ENCODE results near the gene DPEP3.
A peak's percentile ranks its signal among the peaks of the same experiment; 100 is the strongest.

Gene DPEP3

DNA sequence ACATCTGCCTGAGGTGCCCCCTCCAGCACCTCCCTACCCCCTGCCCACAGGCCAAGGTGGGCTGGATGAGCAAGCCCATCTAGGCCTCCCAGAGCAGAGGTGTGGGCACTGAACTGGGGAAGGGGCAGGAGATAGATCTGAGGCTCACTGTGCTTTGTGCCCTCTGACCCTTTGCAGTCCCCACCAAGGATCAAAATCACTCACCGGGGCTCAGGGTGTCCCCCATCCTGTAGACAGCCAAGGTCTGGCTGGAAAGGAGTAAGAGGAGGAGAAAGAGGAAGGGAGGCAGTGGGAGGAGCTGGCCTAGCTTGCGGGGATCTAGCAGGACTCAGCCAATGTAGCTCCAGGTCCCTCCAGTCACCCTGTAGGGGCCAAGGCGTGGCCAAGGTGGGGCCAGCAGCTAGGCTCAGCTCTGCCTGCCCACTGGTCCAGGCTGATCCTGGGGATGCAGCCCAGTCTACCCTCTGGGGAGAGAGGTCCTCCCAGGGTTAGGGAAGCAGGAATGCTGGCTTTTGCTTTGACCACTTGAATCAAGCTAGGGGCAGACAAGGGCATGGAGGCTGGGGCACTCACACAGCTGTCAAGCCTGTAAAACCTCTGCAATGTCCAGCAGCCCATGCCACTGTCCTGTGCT lies 13.6 kb downstream of the DPEP3 start:
- DNase-seq, result no peak

DNA sequence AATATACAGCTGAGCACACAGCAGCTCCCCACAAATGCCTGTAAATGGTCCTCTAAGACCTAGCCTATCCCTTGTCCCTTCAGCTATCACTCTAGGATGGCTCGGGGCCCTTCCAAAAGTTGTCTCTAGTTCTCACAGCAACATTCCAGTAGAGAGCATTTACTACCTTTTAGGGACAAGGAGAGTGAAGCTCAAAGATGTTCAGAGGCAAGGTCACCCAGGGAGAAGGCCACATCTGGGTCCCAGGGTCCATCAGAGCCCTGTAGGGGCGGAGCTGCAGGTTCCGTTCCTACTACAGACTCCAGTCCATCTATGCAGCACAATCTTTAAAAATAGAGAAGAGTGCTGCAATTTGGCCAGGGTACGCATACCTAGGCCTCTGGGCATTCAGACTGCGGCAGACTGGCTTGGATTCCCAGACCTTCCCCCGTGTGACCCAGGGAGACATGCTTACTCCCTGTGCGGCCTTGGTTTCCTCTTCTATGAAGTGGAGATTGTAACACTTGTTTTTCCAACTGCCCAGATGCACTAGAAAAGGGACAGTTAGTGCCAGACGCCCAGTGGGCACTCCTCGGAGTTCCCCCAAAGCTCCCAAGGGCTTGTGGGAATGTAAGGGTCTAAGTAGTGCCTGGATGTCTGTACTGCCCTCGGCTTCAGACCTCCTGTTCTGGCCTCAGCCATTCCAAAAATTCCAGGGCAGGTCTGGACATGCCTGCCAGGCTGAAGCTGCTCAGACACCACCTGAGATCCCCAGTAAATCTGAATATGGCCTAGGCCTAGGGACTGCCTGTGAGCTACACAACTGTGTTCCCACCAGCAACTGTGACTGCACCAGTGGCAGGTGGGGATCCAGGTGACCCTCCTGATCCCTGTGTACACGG lies 14.4 kb downstream of the DPEP3 start:
- DNase-seq, result no peak

GRCh38 chr16:67964477-67965131 lies 15.7 kb downstream of the DPEP3 start:
- DNase-seq, result no peak

- DNase-seq, result no peak
Measured at GRCh38 chr16:67963662-67964321, 16.5 kb downstream of the DPEP3 start.

DNA sequence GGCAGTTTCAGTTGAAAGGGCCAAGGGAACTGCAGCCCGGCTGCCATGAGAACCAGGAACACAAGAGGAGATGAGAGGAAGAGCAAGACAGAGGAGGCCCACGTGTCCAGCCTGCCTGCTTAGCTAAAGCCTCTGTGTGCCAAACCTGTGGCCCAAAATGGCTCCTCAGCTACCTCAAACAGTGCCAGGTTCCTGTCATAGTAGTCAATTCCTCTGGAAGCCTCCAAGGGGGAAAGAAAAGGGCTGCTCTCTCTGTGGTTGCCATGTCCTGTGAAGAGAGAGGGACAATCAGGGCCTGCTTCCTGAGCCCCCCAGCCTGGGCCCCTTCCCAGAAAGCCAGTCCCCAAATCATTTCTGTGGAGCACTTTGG lies 17.0 kb downstream of the DPEP3 start:
- no peak for DNase-seq

DNA sequence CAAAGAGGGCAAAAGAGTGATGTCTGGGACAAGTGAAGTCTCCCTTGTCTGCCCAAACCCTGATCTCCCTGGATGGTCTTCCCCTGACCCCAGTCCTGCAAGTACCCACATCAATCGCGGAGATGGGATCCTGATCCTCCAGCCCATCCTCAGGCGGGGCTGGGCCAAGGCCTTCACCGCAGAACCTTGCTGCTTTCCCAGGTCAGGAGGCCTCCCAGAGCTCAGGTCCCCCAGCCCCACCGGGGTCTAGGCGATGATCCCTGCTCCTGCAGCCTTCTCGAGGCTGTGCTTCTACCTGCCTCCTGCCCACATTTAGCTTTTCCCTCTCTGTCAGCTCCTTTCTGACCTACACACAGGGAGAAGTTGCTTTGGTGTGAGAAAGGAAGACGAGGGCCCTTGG lies 18.2 kb downstream of the DPEP3 start:
- DNase-seq, result no peak

DNA sequence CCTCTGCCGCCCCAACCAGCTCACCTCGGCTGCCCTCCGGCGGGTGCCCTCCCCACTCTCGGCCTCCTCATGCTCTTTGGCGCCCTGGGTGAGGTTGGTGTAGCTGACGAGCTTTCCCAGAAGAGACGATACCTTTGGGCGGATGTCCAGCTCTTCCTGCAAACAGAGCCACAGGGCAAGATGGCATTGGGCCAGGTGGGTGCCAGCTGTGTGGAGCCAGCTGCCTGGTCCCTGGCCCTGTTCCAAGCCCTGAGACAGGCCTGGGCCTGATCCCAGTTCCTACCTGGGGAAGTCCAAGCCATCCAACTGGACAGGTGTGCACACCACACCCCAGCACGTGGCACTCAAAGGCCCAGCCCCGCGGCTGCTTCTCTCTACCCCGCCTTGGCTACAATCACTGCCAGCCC lies 18.7 kb downstream of the DPEP3 start:
- peak; percentile 89 for DNase-seq

DNA sequence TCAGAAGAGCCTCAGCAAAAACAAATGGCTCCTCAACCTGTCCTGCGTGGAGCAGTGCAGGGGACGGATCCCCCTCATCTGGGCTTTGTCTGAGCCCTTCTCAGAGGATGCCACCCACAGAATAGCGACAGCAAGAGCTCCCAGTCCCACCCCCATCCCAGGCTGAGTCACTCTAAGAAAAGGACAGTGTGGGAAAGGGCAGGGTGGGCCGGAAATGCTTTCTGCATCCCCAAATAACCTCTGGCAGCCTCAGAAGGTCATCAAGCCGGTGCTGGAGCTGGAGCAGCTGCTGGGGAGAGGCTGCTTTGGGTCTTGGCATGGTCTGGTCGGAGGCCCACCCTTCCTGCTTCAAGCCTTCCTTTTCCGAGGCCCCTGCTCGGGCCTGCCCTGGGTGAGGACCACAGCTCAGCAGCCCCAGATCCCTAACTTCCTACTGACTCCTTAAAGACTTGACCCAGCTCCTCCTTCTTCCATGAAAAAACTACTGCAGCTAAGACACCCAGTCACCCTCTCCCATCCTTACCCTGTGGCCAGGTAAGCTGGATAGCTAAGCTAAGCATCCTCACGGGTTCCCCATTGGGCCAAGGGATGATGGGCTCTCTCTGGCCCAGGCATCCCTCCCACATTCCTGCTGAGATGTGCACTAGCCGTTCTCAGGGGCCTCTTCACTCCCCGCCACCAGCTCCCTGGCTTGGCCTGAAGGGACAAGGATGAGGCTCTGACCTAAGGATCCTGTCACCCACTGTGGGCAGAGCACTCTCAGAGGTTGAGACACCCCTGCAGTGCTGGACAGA lies 20.6 kb downstream of the DPEP3 start:
- no peak for DNase-seq

DNA sequence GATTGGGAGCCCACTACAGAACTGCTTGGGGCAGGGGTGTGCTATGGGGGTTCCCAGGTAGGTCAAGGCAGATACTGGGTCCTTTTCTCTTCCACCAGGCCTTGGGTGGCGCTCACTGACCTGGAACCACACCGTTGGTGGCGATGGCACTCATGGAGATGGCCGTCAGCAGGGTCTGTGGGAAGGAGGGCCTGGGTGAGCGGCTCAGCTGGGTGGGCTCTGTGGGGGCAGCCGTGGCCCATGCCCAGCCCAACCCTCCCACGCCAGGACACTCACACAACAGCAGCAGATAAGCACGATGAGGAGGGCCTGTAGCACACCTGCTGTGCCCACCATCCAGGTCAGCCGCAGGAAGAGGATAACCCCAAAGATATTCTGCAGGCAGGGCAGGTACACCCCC lies 22.7 kb downstream of the DPEP3 start:
- DNase-seq, result no peak

GRCh38 chr16:67954421-67955196 lies 25.7 kb downstream of the DPEP3 start:
- DNase-seq, result no peak

DNA sequence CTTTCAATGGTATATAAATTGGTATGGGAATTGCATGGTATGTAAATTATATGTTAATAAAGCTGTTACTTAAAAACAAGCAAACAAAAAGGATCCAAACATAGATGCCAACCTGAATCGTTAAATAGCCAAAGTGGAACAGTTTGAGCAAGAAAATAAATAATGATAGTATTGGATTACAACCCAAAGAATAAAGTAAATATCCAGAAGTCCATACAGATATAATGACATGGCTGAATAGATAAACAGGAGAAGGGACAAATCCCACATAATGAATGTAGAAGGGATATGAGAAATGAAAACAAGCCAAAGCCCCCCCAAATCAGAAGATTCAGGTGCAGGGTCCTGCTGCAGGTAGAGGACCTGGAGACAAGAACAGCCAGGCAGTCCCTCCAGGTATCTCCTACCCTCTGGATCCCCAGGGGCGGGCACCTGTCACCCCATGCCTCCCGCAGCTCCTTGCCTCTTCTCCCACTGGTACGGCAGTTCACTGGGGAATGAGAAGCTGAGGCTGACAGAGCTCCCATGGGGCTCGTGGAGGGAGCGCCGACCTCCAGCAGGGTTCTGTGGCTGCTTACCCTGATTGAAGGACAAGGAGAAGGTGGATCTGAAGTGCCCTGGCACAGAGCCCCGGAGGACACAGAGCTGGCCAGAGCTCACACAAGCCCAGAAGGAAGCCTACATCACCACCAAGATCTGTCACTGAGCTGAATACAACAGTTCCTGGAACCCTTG lies 26.5 kb downstream of the DPEP3 start:
- no peak for DNase-seq

DNA sequence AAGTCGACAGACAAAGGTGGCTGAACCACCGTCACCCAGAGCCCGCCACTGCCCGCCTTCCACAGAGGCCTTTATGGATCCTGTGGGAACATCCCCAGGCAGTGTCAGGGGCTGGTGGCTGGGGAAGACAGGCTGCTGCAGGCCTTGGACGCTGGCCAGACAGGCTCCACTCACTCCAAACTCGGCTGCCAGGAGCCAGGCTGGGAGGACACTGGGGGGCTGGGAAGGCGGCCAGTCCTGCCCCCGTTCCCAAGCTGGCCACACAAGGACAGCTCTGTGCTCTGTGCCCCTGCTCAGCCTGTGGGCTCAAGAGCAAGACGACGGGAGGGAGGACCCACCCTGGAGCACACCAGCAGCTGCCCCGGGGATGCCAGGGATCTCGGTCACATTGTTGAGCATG lies 28.8 kb downstream of the DPEP3 start:
- DNase-seq, result no peak

DNA sequence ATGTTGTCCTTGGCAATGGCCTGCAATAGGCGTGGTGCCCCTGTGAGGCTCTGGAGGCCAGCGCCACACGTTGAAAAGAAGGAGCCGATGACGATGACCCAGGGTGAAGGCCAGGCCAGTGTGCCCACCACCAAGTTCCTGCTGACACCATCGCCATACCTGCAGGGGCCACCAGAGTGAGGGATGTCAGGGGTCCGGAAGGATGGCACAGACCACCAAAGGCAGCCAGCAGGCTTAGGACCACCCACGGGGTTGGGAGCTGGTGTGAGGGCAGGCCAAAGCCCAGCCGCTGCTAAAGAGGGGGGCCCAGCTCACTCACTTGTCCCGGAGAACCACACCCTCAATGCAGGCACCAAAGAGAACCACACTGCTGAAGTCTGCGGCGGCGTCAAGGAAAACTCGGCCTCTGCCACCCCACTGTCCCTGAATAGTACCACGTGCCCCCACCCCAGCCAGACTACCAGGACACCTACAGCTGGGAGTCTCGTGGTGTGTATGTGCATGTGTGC lies 29.9 kb downstream of the DPEP3 start:
- DNase-seq, result no peak

DNA sequence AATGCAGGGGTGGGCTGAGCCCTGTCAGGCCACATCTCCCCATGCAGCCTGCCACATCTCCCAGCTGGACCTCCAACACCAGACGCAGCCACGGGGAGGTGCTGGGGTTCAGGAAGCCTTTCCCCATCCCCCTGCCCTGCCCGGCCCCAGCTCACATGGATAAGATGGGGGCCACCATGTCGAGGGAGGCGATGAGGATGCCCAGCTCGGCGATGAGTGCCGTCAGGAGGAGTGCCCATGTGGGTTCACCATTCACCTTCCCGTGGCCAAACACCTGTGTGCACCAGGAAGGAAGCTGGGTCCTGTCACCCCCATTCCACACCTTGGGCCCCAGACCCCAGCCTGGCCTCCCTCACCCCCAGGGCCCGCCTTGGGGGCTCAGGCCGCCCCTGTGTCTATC lies 30.7 kb downstream of the DPEP3 start:
- no peak for DNase-seq

- DNase-seq, result no peak
Measured at GRCh38 chr16:67948015-67948414, 32.3 kb downstream of the DPEP3 start.

- DNase-seq, result no peak
Measured at GRCh38 chr16:67946966-67947558, 33.2 kb downstream of the DPEP3 start.

DNA sequence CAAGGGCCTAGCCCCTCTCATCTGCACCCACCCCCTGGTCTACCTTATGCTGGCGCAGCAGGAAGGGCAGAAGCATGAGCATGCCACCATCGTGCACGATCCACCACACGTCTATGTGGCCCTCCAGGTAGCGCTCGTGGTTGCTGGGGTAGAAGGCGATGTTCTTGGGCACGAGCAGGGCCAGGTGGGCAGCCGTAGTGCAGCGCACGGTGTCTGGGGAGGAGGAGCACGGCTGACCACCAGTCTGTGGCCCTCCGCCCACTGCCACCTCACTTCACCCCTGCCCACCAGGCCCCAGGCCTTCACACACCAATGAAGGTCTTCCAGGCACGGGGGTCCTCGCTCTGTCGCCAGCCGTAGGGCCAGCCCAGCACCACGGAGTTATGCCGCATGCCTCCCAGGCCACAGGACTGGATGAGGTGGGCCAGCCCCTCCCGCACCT lies 34.1 kb downstream of the DPEP3 start:
- DNase-seq, result no peak

- DNase-seq, result no peak
Measured at GRCh38 chr16:67945392-67945933, 34.8 kb downstream of the DPEP3 start.

DNA sequence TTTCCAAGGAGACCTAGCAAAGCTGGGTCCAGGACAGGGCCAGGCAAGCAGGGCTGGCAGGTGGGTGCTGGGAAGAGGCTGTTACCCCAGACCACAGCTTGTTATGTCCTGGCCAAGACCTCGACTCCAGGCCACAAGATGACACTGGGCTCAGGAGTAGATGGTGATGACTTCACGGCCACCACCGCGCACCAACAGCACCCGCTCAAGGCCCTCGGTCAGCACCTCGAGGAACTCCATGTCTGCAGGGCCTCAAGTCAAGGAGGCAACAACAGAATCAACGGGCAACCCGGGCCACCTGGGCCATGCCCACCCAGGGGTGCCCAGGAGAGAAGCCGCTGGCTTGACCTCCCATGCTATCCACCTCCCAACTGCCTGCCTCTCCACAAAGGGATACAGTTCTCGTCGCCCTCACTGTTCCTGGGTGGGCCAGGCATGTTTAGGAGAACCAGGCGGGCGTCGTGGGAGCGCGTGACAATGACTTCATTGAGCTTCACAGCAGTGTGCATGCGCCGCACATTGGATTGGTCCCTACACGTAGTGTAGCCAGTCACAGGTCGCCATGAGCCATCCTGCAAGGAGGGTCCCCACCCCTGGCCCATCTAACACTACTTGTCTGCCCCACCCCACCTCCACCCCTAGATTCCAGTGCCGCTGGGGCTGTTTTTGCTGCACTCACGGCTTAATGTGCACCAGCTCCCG lies 35.5 kb downstream of the DPEP3 start:
- no peak for DNase-seq

All from NCI-H774 (cell line).